ENCODE data around the gene ZG16.
"Not testable (repeated sequence)": the region's sequence is repeated elsewhere in the genome, so short reads cannot be mapped to it uniquely, and the experiment has no call there.

ZG16 gene

DNA sequence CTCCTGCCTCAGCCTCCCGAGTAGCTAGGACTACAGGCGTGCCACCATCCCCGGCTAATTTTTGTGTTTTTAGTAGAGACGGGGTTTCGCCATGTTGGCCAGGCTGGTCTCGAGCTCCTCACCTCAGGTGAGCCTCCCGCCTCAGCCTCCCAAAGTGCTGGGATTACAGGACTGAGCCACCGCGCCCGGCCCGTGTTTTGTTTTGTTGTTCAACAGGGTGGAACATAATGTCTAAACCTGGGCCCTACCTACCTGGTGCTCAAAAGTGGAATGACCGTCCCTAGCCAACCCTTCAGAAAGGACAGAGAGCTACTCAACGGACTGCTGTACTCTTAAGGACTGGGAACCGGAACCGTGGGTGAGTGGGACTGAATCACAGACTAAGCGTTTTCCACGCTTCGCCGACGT, 11.7 kb downstream of the ZG16 start:
- H3K9me3 Mint-ChIP-seq: no peaks in the 10 kb centered on the region
- H3K27me3 Mint-ChIP-seq (ENCODE audit: low read depth): no peaks in the 10 kb centered on the region
- H3K4me3 Mint-ChIP-seq: peak overlapping the region; percentile 99
- peak overlapping the region; percentile 92 for H3K27ac Mint-ChIP-seq
- H3K4me1 Mint-ChIP-seq (ENCODE audit: low read depth): peaks cover 35% of the 10 kb centered on the region
- peaks cover 11% of the 10 kb centered on the region for H3K36me3 Mint-ChIP-seq (ENCODE audit: low read depth)

DNA sequence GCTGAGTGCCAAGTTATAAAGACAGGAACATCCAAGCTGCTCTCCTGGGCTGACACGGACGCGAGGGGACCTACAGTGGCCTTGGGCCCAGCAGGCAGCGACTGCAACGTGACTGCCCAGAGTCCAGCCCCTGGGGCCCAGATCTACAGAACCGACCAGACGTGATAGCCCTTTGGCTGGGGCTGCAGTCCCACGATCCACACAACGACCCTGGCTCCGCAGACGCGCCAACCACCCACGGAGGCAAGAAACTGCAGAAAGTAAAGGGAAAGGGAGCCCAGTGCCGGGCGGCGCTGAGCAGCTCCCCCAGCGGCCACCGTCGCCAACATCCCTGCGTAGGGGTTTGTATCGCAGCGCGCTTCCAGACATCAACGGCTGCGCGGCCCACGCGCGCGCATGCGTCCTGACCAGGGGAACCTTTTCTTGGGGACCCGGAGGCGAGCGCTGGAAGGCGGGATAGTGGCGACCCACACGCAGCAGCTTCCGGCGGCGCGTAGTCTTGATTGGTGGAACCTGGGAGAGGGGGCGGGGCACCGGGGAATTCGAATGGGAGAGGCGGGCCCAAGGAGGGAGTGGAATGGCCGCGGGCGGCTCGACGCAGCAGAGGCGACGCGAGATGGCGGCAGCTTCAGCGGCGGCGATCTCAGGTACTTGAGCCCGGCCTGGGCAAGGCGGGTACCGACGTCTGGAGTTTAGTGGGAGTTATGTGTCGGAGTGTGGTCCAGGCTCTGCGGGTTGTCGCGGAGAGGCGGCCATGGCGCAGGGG, 12.3 kb downstream of the ZG16 start, which contains the start of gene KIF22:
KIF22 (plus strand) TSS at position 569 of the 766 bp plus-strand sequence; CDS start at position 578, 9 bp downstream.
- no peaks in the 10 kb centered on the region for H3K9me3 Mint-ChIP-seq
- H3K36me3 Mint-ChIP-seq (ENCODE audit: low read depth): peaks cover 14% of the 10 kb centered on the region
- peak within 1 kb of the TSS; percentile 92 for H3K27ac Mint-ChIP-seq
- peak within 1 kb of the TSS; percentile 99 for H3K4me3 Mint-ChIP-seq
- H3K27me3 Mint-ChIP-seq (ENCODE audit: low read depth): no peaks in the 10 kb centered on the region
- peaks cover 33% of the 10 kb centered on the region for H3K4me1 Mint-ChIP-seq (ENCODE audit: low read depth)

DNA sequence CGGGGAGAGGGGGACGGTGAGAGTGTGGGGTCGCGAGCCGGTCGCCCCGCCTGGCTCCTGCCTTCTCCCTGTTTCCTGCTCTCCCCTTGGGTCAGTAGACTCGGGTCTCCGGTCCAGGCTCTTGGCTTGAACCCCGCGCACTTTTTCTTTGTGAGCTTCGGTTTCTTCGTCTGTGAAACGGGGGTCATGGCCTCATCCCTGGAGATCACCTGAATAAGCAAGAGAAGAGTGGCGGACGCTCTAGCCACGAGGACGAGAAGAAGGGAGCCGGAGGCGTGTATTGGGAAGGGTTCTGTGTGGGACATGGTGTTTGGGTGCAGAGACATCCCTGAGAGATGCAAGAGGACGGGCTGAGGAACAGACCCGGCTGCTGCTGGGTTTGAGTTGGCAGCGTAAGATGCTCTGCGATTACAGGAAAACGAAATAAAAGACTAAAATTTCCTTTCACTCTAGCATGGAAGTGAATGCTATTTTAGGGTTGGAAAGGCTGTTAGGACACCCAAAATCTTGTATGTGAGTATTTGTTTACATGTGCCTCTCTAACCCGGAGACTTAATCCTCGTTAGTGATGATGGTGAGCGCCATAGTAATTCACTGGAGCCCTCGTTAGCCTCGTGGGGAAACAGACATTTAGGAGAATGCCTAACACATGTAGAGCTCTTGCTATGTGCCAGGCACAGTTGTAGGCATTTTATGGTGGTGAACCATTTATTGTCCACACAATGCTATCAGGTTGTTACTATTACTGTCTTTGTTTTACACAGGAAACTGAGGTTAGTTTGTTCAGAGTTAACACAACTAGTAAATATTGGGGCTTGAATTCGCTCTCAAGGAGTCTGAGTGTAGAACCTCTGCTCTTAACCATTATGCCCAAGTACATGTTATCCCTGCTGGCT, 13.1 kb downstream of the ZG16 start:
- H3K4me1 Mint-ChIP-seq (ENCODE audit: low read depth): peaks cover 36% of the 10 kb centered on the region
- no peaks in the 10 kb centered on the region for H3K27me3 Mint-ChIP-seq (ENCODE audit: low read depth)
- peak overlapping the region; percentile 92 for H3K27ac Mint-ChIP-seq
- H3K9me3 Mint-ChIP-seq: no peaks in the 10 kb centered on the region
- H3K36me3 Mint-ChIP-seq (ENCODE audit: low read depth): peaks cover 15% of the 10 kb centered on the region
- H3K4me3 Mint-ChIP-seq: peak overlapping the region; percentile 99

- H3K4me1 Mint-ChIP-seq (ENCODE audit: low read depth): peaks cover 37% of the 10 kb centered on the region
- H3K4me3 Mint-ChIP-seq: peak overlapping the region; percentile 99
- no peaks in the 10 kb centered on the region for H3K9me3 Mint-ChIP-seq
- peaks cover 20% of the 10 kb centered on the region for H3K36me3 Mint-ChIP-seq (ENCODE audit: low read depth)
- no peaks in the 10 kb centered on the region for H3K27me3 Mint-ChIP-seq (ENCODE audit: low read depth)
- H3K27ac Mint-ChIP-seq: peak overlapping the region; percentile 92
These were observed 14.1 kb downstream of the ZG16 start for GRCh38 chr16:29791845-29792807.

DNA sequence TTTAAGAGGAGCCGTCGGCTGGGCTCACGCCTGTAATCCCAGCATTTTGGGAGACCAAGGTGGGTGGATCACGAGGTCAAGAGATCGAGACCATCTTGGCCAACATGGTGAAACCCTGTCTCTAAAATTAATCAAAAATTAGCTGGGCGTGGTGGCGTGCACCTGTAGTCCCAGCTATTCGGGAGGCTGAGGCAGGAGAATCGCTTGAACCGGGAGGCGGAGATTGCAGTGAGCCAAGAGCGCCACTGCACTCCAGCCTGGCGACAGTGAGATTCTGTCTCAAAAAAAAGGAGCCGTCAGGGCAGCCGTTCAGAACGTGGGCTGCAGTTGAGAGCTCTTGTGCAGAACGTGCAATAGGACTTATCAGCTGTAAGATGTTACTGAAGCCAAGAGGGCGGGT, 15.1 kb downstream of the ZG16 start:
- Mint-ChIP-seq H3K4me3 (peak overlapping the region; percentile 99), H3K36me3 (ENCODE audit: low read depth) (peaks cover 26% of the 10 kb centered on the region), H3K4me1 (ENCODE audit: low read depth) (peaks cover 37% of the 10 kb centered on the region), H3K27ac (peak overlapping the region; percentile 49)
- not testable (repeated sequence) for H3K27me3 Mint-ChIP-seq (ENCODE audit: low read depth); H3K9me3 Mint-ChIP-seq

DNA sequence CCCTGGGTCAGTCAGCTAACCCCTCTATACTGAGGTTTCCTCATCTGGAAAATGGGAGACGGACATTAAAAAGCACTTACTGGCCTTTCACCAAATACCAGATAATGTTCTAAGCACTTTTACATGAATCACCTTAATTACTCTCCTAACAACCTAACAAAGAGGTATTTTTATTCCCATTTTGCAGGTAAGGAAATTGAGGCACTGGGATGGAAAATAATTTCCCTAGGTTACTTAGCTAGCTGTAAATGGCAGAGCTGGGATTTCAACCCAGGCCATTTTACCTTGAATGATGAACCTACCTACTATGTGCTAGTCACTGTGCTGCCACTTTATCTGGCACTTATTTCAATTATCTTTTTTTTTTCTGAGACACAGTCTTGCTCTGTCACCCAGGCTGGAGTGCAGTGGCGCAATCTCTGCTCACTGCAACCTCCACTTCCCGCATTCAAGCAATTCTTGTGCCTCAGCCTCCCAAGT, 16.2 kb downstream of the ZG16 start:
- H3K27me3 Mint-ChIP-seq (ENCODE audit: low read depth): no peaks in the 10 kb centered on the region
- peaks cover 37% of the 10 kb centered on the region for H3K4me1 Mint-ChIP-seq (ENCODE audit: low read depth)
- H3K27ac Mint-ChIP-seq: no peak overlapping the region
- no peaks in the 10 kb centered on the region for H3K9me3 Mint-ChIP-seq
- H3K36me3 Mint-ChIP-seq (ENCODE audit: low read depth): peaks cover 33% of the 10 kb centered on the region
- H3K4me3 Mint-ChIP-seq: no peak overlapping the region

DNA sequence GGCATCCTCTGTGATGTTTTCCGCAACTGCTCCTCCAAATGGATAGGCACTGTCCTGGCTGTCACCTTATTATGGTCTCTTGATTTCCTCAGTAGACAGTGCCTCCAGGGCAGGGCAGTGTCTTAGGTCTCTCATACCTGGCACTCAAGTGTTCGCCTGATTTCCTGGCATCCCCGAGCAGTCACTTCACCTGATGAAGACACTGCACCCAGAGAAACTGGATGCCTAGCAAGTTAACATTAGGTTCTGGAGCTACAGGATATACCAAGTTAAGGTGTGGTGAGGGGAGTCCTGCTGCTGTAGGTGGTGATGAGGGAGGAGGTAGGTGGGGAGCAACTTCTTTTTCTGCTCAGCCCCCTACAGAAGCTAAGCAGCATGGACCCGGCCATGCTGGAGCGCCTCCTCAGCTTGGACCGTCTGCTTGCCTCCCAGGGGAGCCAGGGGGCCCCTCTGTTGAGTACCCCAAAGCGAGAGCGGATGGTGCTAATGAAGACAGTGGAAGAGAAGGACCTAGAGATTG, 24.4 kb downstream of the ZG16 start:
- Mint-ChIP-seq H3K27me3 (ENCODE audit: low read depth) (no peaks in the 10 kb centered on the region), H3K4me3 (peak overlapping the region; percentile 34), H3K4me1 (ENCODE audit: low read depth) (peaks cover 19% of the 10 kb centered on the region), H3K27ac (peak overlapping the region; percentile 52), H3K9me3 (no peaks in the 10 kb centered on the region), H3K36me3 (ENCODE audit: low read depth) (peaks cover 47% of the 10 kb centered on the region)

DNA sequence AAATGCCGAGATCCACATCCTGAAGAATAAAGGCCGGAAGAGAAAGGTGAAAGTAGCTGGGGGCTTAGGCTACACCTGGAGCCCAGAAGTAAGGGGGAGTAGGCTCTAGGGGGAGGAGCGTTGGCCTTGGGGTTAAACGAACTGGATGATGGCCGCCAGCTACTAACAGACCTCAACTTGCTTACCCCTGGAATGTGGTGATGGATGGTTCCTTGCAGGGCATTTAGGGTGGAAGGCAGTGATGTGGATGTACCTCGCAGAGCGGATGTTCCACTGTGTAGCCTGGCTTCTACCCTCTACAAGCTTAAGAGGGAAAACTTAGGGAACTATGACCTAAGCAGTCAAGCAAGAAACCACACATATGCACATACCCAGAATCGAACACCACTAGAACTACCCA, 26.0 kb downstream of the ZG16 start:
- peak overlapping the region; percentile 99 for H3K27ac Mint-ChIP-seq
- H3K4me3 Mint-ChIP-seq: peak overlapping the region; percentile 99
- no peaks in the 10 kb centered on the region for H3K27me3 Mint-ChIP-seq (ENCODE audit: low read depth)
- H3K36me3 Mint-ChIP-seq (ENCODE audit: low read depth): peaks cover 43% of the 10 kb centered on the region
- H3K4me1 Mint-ChIP-seq (ENCODE audit: low read depth): peaks cover 31% of the 10 kb centered on the region
- H3K9me3 Mint-ChIP-seq: no peaks in the 10 kb centered on the region

DNA sequence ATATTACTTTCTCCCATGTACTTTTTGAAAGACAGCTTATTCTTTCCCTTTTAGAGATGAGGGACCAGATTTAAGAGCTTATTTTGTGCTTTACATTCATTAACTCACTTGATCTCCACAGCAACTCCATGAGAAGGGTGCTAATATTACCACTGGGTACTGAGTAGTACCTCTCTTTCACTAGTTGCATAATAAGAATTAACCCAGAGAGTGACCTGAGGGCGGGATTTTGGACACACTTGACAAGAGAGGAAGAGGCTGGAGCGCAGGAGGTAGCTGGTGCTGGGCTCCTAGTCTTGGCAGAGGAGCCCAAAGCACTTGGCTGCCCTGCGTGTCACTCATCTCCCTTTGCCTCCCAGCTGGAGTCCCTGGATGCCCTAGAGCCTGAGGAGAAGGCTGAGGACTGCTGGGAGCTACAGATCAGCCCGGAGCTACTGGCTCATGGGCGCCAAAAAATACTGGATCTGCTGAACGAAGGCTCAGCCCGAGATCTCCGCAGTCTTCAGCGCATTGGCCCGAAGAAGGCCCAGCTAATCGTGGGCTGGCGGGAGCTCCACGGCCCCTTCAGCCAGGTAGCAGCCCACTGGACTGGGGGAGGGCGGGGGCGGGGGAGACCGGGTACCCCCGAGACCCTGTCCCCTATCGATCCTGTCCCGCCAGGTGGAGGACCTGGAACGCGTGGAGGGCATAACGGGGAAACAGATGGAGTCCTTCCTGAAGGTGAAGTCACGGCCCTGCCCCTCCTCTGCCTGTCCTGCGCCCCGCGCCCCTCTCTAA, 26.6 kb downstream of the ZG16 start:
- Mint-ChIP-seq H3K36me3 (ENCODE audit: low read depth) (peaks cover 42% of the 10 kb centered on the region), H3K27ac (peak overlapping the region; percentile 99), H3K4me3 (peak overlapping the region; percentile 99), H3K27me3 (ENCODE audit: low read depth) (no peaks in the 10 kb centered on the region), H3K9me3 (no peaks in the 10 kb centered on the region), H3K4me1 (ENCODE audit: low read depth) (peaks cover 33% of the 10 kb centered on the region)

GRCh38 chr16:29805232-29806098, 27.4 kb downstream of the ZG16 start:
- Mint-ChIP-seq H3K27me3 (ENCODE audit: low read depth) (no peaks in the 10 kb centered on the region), H3K4me3 (peak overlapping the region; percentile 99), H3K9me3 (no peaks in the 10 kb centered on the region), H3K4me1 (ENCODE audit: low read depth) (peaks cover 39% of the 10 kb centered on the region), H3K36me3 (ENCODE audit: low read depth) (peaks cover 44% of the 10 kb centered on the region), H3K27ac (peak overlapping the region; percentile 99)

DNA sequence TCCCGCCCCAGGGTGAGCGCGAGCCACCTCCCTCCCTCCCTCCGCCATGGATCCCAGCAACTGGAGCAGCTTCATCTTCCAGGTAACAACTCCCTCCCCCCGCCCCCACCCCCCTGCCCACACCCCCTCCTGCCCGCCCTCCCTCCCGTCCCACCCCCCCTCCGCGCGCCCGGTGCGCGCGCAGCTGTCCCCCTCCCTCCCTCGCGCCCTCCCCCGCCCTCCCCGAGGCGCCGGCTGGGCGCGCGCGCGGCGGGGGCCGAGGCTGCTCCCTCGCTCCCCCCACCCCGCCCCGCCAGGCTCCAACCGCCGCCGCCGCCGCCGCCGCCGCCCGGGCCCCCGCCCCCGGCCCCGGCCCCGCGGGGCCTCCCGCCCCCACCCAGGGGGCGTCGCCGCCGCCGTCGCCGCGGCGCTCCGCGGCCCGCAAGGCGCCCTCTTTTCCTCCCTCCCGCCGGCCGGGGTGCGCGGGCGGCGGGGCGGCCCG, 28.1 kb downstream of the ZG16 start, which contains the start of gene MAZ:
MAZ (plus strand) TSS at position 431 of the 481 bp plus-strand sequence. CDS start 173 bp downstream, outside the sequence.
- Mint-ChIP-seq H3K9me3 (no peaks in the 10 kb centered on the region), H3K27ac (peak within 1 kb of the TSS; percentile 99), H3K36me3 (ENCODE audit: low read depth) (peaks cover 45% of the 10 kb centered on the region), H3K4me3 (peak within 1 kb of the TSS; percentile 99), H3K4me1 (ENCODE audit: low read depth) (peaks cover 46% of the 10 kb centered on the region), H3K27me3 (ENCODE audit: low read depth) (no peaks in the 10 kb centered on the region)

Measured in T-helper 1 cell treated with Interleukin-12 subunit alpha and Interleukin-12 subunit beta and Interleukin-4 antibody, amounts not matched to agents 30 μg/mL and 1 μg/mL, for 36 hours (primary cell).